HTERT RPE-1 (cell line): ENCODE data around the gene HTR6.
"Not testable (repeated sequence)": the region's sequence is repeated elsewhere in the genome, so short reads cannot be mapped to it uniquely, and the experiment has no call there.

Experiments used
- in situ Hi-C: fragments of 300-500 bp; cut with MboI; formaldehyde crosslinking; loops from 4 replicates; pipeline ENCODE4 v1.14.3; 2020; ENCODE audit warnings: low sequenced_read_pairs

HTR6 gene

DNA sequence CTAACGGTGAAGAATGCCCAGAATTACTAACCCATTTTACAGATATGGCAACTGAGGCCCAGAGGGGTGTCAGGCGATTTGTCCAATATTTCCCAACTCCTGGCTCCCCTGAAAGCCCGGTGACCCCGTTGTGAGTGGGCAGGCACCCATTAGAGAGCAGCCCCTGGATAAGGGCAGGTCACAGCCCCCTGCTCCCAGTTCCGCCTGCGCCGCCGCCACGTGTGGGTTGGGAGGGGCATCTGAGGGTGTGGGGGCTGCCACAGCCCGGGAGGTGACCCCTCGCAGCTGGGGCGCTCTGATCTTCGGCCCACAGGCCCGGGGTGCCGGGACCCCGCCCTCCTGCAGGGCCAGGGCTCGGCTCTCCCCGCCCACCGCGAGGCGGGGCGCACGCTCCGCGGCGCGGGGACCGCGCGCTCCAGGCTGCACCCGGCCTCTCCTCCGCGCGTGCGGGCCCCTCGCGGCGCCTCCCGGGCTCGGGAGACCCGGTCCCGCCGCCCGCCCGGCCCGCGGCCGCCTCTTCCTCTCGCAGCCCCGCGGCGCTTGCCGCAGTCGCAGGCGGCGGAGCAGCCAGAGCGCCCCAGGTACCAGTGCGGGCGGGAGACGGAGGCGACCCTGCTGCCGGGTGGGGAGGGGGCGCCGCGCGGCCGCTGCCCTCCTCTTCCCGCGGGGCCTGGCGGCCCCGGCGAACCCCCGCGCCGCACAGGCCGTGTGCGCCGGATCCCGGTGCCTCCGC lies at the start of gene HTR6:
TSS of gene HTR6 (plus strand) at position 423 of the 733 bp plus-strand sequence. CDS start 879 bp downstream, outside the sequence.
- in situ Hi-C loops = no loop called here

GRCh38 chr1:19615438-19615837 lies 49.2 kb upstream of the HTR6 start:
- in situ Hi-C loops = no loop called here

DNA sequence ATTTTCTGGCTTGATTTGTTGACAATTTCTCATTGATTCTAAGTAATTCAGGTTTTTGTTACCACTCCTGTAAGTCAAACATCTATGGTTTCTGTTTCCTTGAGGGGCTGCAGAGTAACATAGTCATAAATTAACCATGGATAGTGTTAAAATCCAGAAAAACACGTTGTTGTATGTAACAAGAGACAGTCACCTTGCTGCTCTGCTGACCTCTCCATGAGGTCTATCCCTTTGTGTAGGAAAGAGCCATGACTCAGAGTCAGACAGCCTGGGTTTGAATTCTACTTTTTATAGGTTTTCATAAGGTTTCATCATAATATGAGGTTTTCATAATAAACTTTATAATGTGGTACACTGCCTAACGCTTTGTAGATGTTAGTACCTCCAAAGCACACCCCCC lies 48.2 kb upstream of the HTR6 start:
- in situ Hi-C loops = no loop called here

GRCh38 chr1:19617376-19617775 lies 47.3 kb upstream of the HTR6 start:
- in situ Hi-C loops = no loop called here

DNA sequence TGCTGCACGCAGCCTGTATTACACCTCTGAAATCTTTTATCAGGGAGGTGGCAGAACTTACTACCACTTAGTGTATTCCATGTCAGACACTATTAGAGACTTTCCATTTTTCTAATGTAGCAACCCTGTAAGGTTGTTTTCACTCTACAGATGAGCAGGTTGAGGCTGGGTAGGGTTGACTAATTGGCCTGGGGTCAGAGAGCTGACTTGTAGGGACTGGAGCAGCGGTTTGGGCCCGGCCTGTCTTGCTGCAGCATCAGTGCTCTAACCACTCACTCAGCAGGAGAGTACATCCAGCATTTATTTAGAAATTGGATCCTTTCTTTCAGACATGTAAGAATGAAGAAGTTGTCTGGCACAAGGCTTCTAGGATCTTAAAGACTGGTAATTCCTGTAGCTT lies 46.2 kb upstream of the HTR6 start:
- in situ Hi-C loops = no loop called here

GRCh38 chr1:19619697-19620384 lies 44.8 kb upstream of the HTR6 start:
- in situ Hi-C loops = no loop called here

GRCh38 chr1:19620786-19621185 lies 43.9 kb upstream of the HTR6 start:
- in situ Hi-C loops = no loop called here

DNA sequence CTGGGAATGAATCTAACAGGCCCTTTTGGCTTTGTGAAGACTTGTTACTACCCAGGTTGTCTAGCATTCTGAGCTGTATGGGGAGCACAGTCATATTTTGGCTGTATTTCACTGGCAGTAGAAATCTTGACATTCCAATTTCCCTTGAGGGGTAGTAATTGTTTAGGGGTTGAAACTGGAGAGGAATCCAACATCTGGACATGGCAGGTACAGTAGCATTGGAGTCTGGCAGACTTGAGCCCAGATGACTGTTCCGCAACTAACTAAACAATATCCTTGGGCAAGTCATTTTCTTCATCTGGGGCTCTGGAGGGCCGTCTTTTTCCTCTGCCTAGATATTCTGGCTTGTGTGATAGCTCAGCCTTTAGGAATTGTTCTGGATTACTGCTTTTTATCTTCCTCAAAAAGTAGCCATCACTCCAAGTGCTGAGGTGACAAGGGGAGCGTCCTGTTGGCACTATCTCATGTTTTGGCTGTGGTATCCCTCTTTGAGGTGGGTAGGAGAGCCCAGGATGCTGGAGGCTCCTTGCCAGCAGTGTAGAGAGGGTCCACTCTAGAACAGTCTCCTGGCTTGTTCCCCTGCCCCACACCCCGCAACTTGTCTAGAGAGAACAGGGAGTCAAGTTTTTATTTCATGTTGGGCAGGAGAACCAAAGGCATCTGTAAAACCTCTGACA lies 43.3 kb upstream of the HTR6 start:
- in situ Hi-C loops = no loop called here

DNA sequence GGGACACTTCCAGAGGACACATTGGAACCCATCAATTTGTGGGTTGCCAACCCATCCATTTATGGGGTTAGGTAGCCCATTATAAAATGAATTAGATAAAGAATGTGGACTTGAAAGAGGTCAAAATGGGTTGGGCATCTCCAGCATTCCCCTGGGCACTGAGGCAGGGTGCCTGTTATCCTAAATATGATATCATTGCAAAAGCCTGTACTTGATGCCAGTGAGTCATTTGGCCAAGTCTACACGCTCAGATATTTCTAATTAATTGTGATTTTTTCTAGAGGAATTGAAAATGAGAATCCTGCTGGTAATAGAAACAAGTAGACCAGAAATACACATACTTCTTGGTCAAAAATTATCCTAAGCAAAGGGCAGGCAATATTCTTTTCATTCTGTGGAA lies 42.5 kb upstream of the HTR6 start:
- in situ Hi-C loops = no loop called here

GRCh38 chr1:19623523-19623922 lies 41.2 kb upstream of the HTR6 start:
- in situ Hi-C loops = no loop called here

- in situ Hi-C loops = no loop called here
These were observed 39.3 kb upstream of the HTR6 start for GRCh38 chr1:19625291-19625937.

DNA sequence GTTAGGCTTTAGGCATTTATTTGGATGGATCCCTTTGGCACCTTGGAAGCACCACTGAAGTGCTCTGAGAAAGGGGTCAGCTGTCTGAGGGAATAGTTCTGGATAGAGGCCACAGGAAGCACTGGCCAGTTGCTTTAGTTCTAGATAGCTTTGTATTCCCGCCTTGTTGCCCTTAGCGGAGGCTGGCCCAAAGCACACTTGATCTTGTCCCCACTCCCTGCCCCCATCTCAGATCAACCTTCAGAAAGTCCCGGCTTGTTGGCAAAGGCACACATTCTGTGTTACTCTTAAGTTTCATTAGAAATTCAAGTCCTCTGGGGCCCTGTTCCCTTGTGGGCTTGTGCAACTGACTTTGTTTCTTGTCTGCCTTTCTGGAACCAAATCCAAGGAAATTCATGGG lies 35.8 kb upstream of the HTR6 start:
- in situ Hi-C loops = no loop called here

GRCh38 chr1:19629357-19629756 lies 35.3 kb upstream of the HTR6 start:
- in situ Hi-C loops = no loop called here

DNA sequence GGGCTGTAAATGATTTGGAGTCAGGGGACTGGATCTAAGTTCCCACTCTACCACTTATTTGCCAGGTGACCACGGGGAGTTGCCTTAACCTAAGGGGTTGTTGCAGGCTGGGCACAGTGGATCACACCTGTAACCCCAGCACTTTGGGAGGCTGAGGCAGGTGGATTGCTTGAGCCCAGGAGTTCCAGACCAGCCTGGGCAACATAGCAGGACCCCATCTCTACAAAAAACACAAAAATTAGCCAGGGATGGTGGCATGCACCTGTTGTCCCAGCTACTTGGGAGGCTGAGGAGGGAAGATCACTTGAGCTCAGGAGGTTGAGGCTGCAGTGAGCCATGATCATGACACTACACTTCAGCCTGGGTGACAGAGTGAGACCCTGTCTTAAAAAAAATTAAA lies 34.5 kb upstream of the HTR6 start:
- in situ Hi-C loops = not testable (repeated sequence)

GRCh38 chr1:19630720-19631395 lies 33.8 kb upstream of the HTR6 start:
- in situ Hi-C loops = no loop called here

- in situ Hi-C loops = no loop called here
These were observed 32.5 kb upstream of the HTR6 start for GRCh38 chr1:19632211-19632610.

DNA sequence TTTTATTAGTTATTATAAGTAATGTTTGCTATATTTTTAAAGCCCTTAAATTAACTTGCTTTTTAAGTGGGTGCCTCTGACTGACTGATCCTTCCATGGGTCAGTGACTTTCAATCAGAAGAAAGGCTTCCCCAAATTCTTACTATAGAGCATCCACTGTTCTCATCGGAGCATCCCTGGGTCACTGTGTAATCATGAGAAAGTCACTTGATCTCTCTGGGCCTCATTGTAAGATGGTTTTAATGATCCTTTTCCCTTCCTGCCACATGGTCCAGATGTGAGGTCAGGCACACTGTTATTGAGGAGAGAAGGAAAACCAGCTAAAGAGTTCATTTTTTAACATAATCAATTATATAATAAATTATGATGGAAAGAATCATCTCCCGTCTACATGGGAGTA lies 31.6 kb upstream of the HTR6 start:
- in situ Hi-C loops = no loop called here

DNA sequence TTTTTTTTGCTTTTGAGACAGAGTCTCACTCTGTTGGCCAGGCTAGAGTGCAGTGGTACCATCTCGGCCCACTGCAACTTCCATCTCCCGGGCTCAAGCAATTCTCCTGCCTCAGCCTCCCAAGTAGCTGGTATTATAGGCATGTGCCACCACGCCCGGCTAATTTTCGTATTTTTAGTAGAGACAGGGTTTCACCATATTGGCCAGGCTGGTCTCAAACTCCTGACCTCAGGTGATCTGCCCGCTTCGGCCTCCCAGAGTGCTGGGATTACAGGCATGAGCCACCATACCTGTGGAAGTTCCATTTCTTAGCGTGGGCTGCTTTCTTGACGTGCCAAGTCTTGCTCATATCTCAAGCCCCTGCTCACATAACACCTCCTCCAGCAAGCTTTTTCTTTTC lies 29.6 kb upstream of the HTR6 start:
- in situ Hi-C loops = not testable (repeated sequence)

DNA sequence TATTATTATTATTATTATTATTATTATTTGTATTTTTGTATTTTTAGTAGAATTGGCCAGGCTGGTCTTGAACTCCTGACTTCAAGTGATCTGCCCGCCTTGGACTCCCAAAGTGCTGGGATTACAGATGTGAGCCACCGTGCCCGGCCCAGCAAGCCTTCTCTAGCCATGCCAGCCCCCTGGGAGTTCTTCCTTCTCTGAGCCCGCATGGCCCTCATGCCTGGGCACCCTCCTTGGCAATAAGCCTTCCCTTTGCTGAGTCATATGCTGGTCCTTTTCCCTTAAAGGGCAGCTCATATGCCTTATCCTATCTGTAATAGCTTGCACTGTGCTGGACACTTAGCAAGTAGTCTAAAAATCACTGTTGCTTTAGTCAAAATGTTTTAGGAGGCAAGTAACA lies 29.0 kb upstream of the HTR6 start:
- in situ Hi-C loops = no loop called here

- in situ Hi-C loops = no loop called here
These were observed 28.6 kb upstream of the HTR6 start for GRCh38 chr1:19636065-19636464.

DNA sequence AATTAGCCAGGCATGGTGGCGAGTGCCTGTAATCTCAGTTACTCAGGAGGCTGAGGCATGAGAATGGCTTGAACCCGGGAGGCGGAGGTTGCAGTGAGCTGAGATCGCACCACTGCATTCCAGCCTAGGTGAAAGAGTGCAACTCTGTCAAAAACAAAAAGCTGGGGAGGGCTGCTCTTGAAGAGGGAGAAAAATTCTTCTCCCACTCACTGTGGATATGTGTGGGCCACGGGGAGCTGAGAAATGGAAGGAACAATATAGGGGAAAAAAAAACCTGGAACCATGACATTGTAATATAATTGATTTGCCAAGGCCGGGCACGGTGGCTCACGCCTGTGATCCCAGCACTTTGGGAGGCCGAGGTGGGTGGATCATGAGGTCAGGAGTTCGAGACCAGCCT lies 27.9 kb upstream of the HTR6 start:
- in situ Hi-C loops = not testable (repeated sequence)
